ENCODE data around the gene RARB.

RARB gene

DNA sequence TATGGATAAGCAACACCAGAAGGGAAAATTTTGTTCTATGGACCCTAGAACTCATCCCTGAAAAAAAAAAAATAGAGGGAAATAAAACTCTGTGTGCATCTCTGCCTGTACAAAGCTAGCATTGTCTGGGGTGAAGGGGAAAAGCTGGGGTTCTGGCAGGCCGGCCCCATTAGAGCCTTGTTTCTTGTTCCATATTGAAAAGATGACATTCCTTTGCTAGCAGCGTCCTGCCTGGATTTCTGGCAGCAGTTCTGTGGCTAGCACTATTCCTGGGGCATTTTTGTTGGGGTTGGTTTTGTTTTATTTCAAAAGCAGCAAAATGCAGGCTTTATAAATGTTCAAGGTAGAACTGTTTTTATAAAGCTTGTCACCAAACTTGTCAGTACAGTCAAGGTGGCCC is 45.2 kb downstream of the RARB start:
- DNase-seq = no peak

DNA sequence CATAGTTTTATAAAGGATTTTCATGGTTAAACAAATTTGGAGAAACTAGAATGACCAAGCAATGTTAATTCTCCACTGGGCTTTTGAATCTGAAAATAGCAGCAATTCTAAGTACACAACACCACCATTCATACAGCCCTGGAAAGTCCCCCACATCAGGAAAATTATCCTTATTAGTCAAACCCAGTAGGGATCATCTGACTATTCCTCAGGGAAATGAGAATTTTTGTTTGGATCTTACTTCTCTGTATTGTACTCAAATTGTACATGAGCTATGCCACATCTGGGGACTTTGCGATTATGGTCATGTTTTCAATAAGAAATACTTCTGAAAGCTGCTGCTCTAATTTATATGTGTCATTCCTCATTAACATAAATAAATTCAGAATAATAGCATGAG is 46.0 kb downstream of the RARB start:
- no peak for DNase-seq

- no peak for DNase-seq
These were observed 48.6 kb downstream of the RARB start for GRCh38 chr3:25476639-25477038.

DNA sequence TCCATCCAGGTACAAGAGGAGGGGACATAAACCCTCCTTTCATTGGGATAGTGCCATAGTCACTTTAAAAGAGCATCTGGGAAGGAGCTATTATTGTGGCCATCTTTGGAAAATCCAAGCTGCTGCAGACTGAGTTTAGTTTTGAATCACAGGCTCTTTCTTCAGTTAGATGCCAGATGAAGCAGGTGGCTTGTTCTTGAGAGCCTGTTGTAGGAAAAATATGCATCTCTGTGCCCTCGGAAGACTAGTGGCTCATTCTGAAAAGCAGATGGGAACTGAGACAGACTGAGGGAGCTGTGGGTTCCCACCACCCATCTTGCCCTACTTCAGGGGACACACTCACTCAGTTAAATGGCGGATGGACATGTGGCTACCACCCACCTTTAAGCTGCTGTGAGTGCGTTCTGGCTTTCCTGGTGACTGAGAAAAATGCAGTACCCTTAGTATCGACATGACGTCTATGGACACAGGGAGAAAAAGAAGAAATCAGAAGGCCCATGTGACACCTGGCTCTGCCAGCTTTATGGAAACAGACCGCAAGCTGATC is 50.2 kb downstream of the RARB start:
- no peak for DNase-seq

GRCh38 chr3:25478964-25479726 is 51.1 kb downstream of the RARB start:
- no peak for DNase-seq

- DNase-seq = no peak
These were observed 51.6 kb downstream of the RARB start for GRCh38 chr3:25479727-25480010.

DNA sequence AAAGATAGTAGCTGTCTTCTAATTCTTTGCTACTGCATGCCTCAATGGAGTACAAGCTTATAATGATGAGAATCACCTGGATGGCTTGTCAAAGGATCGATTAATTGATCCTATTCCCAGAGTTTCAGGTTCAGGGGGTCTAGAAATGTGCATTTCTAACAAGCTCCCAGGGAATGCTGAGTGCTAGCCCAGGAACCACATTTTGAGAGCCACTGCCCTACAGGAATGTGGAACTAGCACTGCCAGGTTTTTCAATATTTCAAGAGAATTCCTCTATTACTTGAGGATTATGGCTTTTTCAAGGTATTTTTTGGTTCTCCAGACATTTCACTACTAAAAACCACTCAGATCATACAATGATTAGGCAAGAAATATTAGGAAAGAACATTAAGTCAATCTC is 52.7 kb downstream of the RARB start:
- no peak for DNase-seq

DNA sequence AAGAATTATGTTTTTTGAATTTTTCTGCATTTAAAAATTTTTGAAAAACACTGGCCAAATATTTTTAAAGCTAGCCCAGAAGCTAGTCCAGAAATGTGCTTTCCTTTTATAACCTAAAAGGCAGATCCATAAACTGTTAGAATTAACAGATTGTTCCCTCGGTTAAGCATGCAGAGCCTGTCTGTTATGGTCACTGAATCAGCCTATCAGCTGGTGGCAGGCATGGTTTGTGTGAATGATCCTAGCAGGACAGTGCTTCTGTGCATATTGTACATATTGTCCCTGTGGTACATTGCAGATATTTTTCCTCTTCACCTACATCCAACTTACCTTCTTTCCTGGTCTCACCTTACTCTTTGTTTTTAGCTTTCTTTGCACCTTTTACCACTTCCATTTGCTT is 53.3 kb downstream of the RARB start:
- DNase-seq = no peak

DNA sequence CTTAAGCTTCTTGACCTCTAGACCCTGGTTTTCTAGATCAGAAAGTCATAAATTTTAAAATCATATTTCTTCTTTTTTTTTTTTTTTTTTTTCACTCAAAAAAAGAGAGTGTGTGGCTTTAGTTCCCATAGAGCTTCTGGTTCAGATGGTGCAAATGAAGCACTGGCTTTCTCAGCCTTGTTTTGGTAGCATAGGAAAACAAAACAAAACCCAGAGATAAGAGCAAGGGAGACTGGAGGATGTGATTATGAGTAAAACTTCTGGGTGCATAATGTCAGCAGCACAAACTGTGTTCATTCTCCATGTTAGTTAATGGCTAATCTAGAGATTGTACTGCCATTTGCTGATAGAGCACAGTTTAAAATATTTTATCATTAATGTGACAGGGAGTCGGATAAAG is 55.4 kb downstream of the RARB start:
- DNase-seq = no peak

DNA sequence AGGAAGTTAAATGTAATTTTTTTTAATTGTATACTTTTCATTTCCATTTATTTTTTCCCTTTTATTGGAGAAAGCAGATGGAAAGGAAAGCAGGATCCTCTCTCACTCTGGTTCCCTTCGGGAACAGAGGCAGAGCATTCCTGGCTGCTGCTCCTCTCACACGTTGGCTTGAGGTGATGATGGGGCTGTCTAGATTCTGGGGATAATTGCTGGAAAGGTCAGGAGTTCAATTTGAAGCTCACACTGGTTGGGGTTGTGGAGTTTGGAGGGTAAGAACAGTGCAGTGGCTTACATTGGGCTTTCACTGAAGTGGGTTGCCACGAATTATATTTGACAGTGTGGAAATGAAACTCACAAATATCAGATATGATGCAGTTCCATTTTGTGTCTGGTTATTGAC is 57.6 kb downstream of the RARB start:
- no peak for DNase-seq

GRCh38 chr3:25486932-25487331 is 58.9 kb downstream of the RARB start:
- no peak for DNase-seq

GRCh38 chr3:25489858-25490593 is 62.0 kb downstream of the RARB start:
- DNase-seq = no peak

GRCh38 chr3:25493246-25493645 is 65.2 kb downstream of the RARB start:
- DNase-seq = no peak

DNA sequence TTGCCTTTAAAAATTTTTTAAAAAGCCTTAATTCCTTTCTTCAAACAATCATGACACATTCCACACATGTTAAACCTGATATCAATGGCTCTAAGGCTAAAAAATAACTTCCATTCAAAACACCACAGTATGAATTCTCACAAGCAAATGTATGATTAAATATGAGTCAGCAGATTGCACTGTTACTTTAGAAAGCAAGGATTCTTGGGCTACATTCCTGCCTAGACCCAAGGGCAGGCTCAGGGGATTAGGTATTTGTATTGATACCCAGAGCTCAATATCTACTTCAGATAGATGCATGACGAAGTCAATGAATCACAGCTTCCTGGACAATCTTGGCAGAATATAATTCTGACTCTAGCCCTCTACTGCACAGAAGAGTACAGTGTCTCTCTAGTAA is 65.7 kb downstream of the RARB start:
- no peak for DNase-seq

- no peak for DNase-seq
These were observed 67.2 kb downstream of the RARB start for GRCh38 chr3:25495304-25495703.

GRCh38 chr3:25495726-25496253 is 67.7 kb downstream of the RARB start:
- no peak for DNase-seq

GRCh38 chr3:25497096-25497495 is 69.0 kb downstream of the RARB start:
- no peak for DNase-seq

- DNase-seq = no peak
These were observed 72.7 kb downstream of the RARB start for GRCh38 chr3:25500706-25501210.

GRCh38 chr3:25502233-25502632 is 74.2 kb downstream of the RARB start:
- DNase-seq = no peak

GRCh38 chr3:25503898-25504301 is 75.8 kb downstream of the RARB start:
- DNase-seq = no peak

- DNase-seq = no peak
These were observed 77.5 kb downstream of the RARB start for GRCh38 chr3:25505581-25505980.

DNA sequence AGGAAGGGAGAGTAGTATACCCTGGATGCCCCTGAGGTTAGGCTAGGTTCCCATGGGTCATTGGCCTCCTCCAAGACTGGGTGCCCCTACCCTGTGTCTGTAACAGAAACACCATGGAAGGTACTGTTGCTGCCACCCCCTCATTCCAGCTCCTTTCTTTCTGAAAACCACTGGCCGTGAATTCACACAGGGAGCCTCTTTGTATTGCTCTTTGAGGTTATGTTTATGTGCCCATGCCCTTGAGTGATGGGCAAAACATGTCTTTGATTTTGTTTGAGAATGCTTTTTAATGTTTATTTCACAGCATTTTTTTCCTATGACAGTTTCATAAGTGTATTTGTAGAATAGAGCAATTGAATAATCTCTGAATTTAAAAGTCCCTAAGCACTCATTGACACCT is 79.7 kb downstream of the RARB start:
- no peak for DNase-seq

DNA sequence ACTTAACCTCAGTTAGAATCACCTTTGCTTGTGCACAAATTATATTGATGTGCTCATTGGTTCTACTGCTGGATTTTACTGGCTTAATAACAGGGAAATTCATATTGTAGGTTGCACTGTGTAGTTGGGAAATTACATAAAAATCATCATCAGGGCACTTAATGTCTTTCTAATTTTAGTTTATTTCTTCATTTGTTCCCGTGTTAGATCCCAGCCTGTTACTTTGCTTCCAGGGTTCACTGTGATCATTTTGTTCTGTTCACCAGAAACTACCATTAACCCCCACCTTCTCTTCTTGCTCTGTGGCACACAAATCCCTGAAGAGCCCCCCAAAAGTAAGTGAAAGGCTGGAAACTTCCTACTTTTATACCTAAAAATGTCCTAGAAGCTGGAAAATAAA is 80.4 kb downstream of the RARB start:
- no peak for DNase-seq

DNA sequence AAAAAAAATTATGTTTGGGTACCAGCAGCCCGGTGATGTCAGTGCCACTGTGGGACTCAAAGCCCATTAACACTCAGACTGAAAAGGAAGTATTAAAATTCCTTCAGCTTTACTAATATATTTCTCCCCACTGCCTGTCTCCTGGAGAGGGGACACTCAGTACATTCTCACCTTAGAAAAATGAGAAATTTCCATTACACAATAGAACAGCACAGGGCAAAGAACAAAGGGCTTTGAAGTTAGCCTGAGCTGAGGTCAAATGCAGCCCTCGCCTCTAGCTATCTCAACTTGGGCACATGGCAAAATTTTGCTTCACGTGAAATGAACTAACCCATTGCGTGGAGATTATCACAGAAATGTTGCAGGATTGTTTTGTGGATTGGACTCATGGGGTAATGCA is 80.8 kb downstream of the RARB start:
- no peak for DNase-seq
